ENCODE data around the gene SPEM1. TPM values are rescaled to one million over a fixed set of nuclear protein-coding genes. Genes with fewer than 3 reads are reported as not detected.

SPEM1 gene
- total RNA-seq, 1 donor from 2014 or later = not detected

GRCh38 chr17:7398612-7399011 lies 21.5 kb upstream of the SPEM1 start:
- Histone ChIP-seq H3K4me1 (ENCODE audit: control insufficient read depth in 3 of 3, insufficient read depth in 3 of 3, low read length in 3 of 3) (peaks cover 16 to 17% (median 16%) of the 10 kb centered on the region in 3 donors), H3K36me3 (ENCODE audit: control insufficient read depth in 3 of 3, insufficient read depth in 3 of 3, low read length in 3 of 3) (no peaks in the 10 kb centered on the region), H3K27ac (ENCODE audit: low read depth, low read length) (no peak overlapping the region), H3K4me3 (ENCODE audit: low read length in 3 of 3) (no peak overlapping the region), H3K9me3 (ENCODE audit: control insufficient read depth in 3 of 3, low read length in 3 of 3) (no peaks in the 10 kb centered on the region), H3K9ac (ENCODE audit: low read depth in 1 of 3, low read length in 3 of 3) (no peak overlapping the region), H3K27me3 (ENCODE audit: control insufficient read depth in 3 of 3, insufficient read depth in 3 of 3, low read length in 3 of 3) (no peaks in the 10 kb centered on the region)

GRCh38 chr17:7403043-7403726 lies 16.9 kb upstream of the SPEM1 start:
- Histone ChIP-seq H3K4me1 (ENCODE audit: control insufficient read depth in 3 of 3, insufficient read depth in 3 of 3, low read length in 3 of 3) (peaks cover 13 to 21% (median 13%) of the 10 kb centered on the region in 3 donors), H3K27ac (ENCODE audit: low read depth, low read length) (peak overlapping the region; percentile 84), H3K4me3 (ENCODE audit: low read length in 3 of 3) (peak overlapping the region; percentile 86 to 90 (median 89)), H3K9me3 (ENCODE audit: control insufficient read depth in 3 of 3, low read length in 3 of 3) (no peaks in the 10 kb centered on the region), H3K9ac (ENCODE audit: low read depth in 1 of 3, low read length in 3 of 3) (peak overlapping the region; percentile 76 to 95 (median 78)), H3K36me3 (ENCODE audit: control insufficient read depth in 3 of 3, insufficient read depth in 3 of 3, low read length in 3 of 3) (no peaks in the 10 kb centered on the region), H3K27me3 (ENCODE audit: control insufficient read depth in 3 of 3, insufficient read depth in 3 of 3, low read length in 3 of 3) (no peaks in the 10 kb centered on the region)

GRCh38 chr17:7403727-7403976 lies 16.5 kb upstream of the SPEM1 start:
- no peaks in the 10 kb centered on the region for H3K27me3 ChIP-seq (ENCODE audit: control insufficient read depth in 3 of 3, insufficient read depth in 3 of 3, low read length in 3 of 3)
- peaks cover 0 to under 1% (median 0%) of the 10 kb centered on the region in 3 donors for H3K36me3 ChIP-seq (ENCODE audit: control insufficient read depth in 3 of 3, insufficient read depth in 3 of 3, low read length in 3 of 3)
- peak overlapping the region; percentile 84 for H3K27ac ChIP-seq (ENCODE audit: low read depth, low read length)
- peaks cover 13 to 21% (median 13%) of the 10 kb centered on the region in 3 donors for H3K4me1 ChIP-seq (ENCODE audit: control insufficient read depth in 3 of 3, insufficient read depth in 3 of 3, low read length in 3 of 3)
- H3K9ac ChIP-seq (ENCODE audit: low read depth in 1 of 3, low read length in 3 of 3) = peak overlapping the region; percentile 76 to 95 (median 78)
- no peaks in the 10 kb centered on the region for H3K9me3 ChIP-seq (ENCODE audit: control insufficient read depth in 3 of 3, low read length in 3 of 3)
- H3K4me3 ChIP-seq (ENCODE audit: low read length in 3 of 3) = peak overlapping the region; percentile 86 to 90 (median 89)

DNA sequence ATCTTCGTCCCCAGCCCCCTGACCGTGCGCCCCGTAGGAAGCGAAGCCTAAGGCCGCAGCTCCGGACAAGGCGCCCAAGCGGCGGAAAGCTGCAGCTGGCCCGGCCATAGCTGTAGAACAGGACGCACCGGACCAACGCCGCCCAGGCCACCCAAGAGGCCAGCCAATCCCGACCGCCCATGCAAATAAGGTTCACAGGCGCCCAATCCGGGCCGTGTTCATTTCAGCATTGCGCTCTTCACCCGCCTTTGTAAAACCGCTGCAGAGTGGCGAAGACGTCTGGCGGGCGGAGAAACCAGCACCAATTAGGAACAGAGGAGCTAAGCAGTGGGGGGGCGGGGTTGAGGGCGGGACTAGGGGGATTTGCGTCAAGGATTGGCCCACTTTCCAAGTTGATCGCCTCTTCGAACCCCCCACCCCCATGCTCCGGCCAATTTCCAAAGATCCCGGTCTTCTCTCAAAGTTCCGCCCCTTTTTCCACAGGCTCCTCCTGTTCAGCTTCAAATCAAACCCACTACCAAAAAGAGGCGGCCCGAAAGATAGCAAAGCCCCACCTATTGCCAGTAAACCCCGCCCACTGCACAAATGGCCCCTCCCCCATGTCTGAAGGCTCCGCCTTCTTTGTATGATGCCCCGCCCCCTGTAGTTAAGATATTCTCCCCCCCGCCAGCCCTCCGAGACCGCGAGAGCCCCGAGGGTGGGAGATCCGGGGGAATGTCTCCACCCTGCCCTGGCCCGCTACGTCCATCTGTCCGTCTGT lies 16.0 kb upstream of the SPEM1 start, which contains the start of gene TMEM256:
Gene TMEM256 (minus strand): TSS at position 121 of the 760 bp plus-strand sequence. CDS start 13 bp downstream, at position 108.
- H3K4me1 ChIP-seq (ENCODE audit: control insufficient read depth in 3 of 3, insufficient read depth in 3 of 3, low read length in 3 of 3) = peaks cover 13 to 21% (median 13%) of the 10 kb centered on the region in 3 donors

GRCh38 chr17:7404737-7405349 lies 15.3 kb upstream of the SPEM1 start:
- Histone ChIP-seq H3K4me3 (ENCODE audit: low read length in 3 of 3) (peak overlapping the region; percentile 67 to 73 (median 71)), H3K9ac (ENCODE audit: low read depth in 1 of 3, low read length in 3 of 3) (peak overlapping the region; percentile 72 to 80 (median 76)), H3K27ac (ENCODE audit: low read depth, low read length) (peak overlapping the region; percentile 84), H3K9me3 (ENCODE audit: control insufficient read depth in 3 of 3, low read length in 3 of 3) (no peaks in the 10 kb centered on the region), H3K4me1 (ENCODE audit: control insufficient read depth in 3 of 3, insufficient read depth in 3 of 3, low read length in 3 of 3) (peaks cover 13 to 21% (median 13%) of the 10 kb centered on the region in 3 donors), H3K36me3 (ENCODE audit: control insufficient read depth in 3 of 3, insufficient read depth in 3 of 3, low read length in 3 of 3) (peaks cover 4 to 6% (median 5%) of the 10 kb centered on the region in 3 donors), H3K27me3 (ENCODE audit: control insufficient read depth in 3 of 3, insufficient read depth in 3 of 3, low read length in 3 of 3) (no peaks in the 10 kb centered on the region)

More for the DNA sequence above, 16.0 kb upstream of the SPEM1 start, which contains the start of gene TMEM256:
- Histone ChIP-seq H3K4me3 (ENCODE audit: low read length in 3 of 3) (peak within 1 kb of the TSS; percentile 86 to 90 (median 89)), H3K36me3 (ENCODE audit: control insufficient read depth in 3 of 3, insufficient read depth in 3 of 3, low read length in 3 of 3) (peaks cover 0 to 4% (median 1%) of the 10 kb centered on the region in 3 donors), H3K27me3 (ENCODE audit: control insufficient read depth in 3 of 3, insufficient read depth in 3 of 3, low read length in 3 of 3) (no peaks in the 10 kb centered on the region), H3K9ac (ENCODE audit: low read depth in 1 of 3, low read length in 3 of 3) (peak within 1 kb of the TSS; percentile 76 to 95 (median 78)), H3K27ac (ENCODE audit: low read depth, low read length) (peak within 1 kb of the TSS; percentile 84), H3K9me3 (ENCODE audit: control insufficient read depth in 3 of 3, low read length in 3 of 3) (no peaks in the 10 kb centered on the region)

DNA sequence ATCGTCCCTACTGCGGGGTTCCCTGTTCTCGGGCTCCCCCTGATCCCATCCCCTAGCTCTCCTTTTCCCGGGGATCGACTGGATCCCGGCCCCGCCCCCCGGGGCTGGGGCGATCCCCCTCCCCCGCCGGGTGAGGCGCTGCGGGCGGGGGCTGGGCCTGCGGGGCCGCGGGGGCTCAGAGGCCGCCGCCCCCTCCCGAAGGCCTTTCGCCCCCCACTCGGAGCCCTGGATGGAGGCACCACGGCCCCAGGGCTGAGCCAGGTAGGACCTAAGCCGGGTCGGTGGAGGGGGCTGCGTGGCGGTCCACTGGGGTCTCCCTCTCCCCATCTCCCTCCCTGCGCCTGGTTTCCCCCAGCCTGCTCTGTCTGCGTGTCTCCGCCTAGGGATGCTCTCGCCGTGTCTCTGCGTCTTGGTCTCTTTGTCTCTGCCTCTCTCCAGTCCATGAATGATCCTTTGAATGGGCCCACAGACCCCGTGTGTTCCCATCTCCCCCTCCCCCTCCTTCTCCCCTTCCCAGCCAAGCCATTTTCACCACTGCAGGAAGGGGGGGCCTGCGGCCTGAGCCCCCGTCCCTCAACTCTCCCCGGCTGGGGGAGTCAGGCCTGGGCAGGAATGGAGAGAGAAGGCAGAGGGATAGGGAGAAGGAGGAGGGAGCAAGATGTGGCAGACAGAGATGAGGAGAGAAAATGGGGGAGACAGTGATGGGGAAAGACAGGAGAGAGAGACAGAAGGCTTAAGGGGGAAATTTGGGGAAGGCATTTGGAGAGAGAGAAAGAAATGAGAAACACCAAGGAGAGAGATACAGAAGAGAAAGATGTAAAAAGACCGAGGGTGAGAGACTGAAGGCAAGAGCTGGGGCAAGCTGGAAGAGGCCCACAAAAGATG lies 14.5 kb upstream of the SPEM1 start:
- Histone ChIP-seq H3K4me3 (ENCODE audit: low read length in 3 of 3) (peak overlapping the region; percentile 67 to 73 (median 71)), H3K9ac (ENCODE audit: low read depth in 1 of 3, low read length in 3 of 3) (peak overlapping the region; percentile 72 to 80 (median 76)), H3K27ac (ENCODE audit: low read depth, low read length) (peak overlapping the region; percentile 84), H3K9me3 (ENCODE audit: control insufficient read depth in 3 of 3, low read length in 3 of 3) (no peaks in the 10 kb centered on the region), H3K27me3 (ENCODE audit: control insufficient read depth in 3 of 3, insufficient read depth in 3 of 3, low read length in 3 of 3) (no peaks in the 10 kb centered on the region), H3K36me3 (ENCODE audit: control insufficient read depth in 3 of 3, insufficient read depth in 3 of 3, low read length in 3 of 3) (peaks cover 4 to 8% (median 6%) of the 10 kb centered on the region in 3 donors), H3K4me1 (ENCODE audit: control insufficient read depth in 3 of 3, insufficient read depth in 3 of 3, low read length in 3 of 3) (peaks cover 13 to 21% (median 13%) of the 10 kb centered on the region in 3 donors)

- H3K4me1 ChIP-seq (ENCODE audit: control insufficient read depth in 3 of 3, insufficient read depth in 3 of 3, low read length in 3 of 3) = peaks cover 13 to 21% (median 13%) of the 10 kb centered on the region in 3 donors
- H3K9ac ChIP-seq (ENCODE audit: low read depth in 1 of 3, low read length in 3 of 3) = no peak overlapping the region
- H3K27ac ChIP-seq (ENCODE audit: low read depth, low read length) = peak overlapping the region; percentile 84
- no peaks in the 10 kb centered on the region for H3K27me3 ChIP-seq (ENCODE audit: control insufficient read depth in 3 of 3, insufficient read depth in 3 of 3, low read length in 3 of 3)
- no peak overlapping the region for H3K4me3 ChIP-seq (ENCODE audit: low read length in 3 of 3)
- no peaks in the 10 kb centered on the region for H3K9me3 ChIP-seq (ENCODE audit: control insufficient read depth in 3 of 3, low read length in 3 of 3)
- peaks cover 4 to 9% (median 6%) of the 10 kb centered on the region in 3 donors for H3K36me3 ChIP-seq (ENCODE audit: control insufficient read depth in 3 of 3, insufficient read depth in 3 of 3, low read length in 3 of 3)
Measured at GRCh38 chr17:7406235-7406825, 13.8 kb upstream of the SPEM1 start.

GRCh38 chr17:7407082-7407481 lies 13.0 kb upstream of the SPEM1 start:
- Histone ChIP-seq H3K36me3 (ENCODE audit: control insufficient read depth in 3 of 3, insufficient read depth in 3 of 3, low read length in 3 of 3) (peaks cover 4 to 9% (median 6%) of the 10 kb centered on the region in 3 donors), H3K4me1 (ENCODE audit: control insufficient read depth in 3 of 3, insufficient read depth in 3 of 3, low read length in 3 of 3) (peaks cover 13 to 21% (median 13%) of the 10 kb centered on the region in 3 donors), H3K27ac (ENCODE audit: low read depth, low read length) (no peak overlapping the region), H3K27me3 (ENCODE audit: control insufficient read depth in 3 of 3, insufficient read depth in 3 of 3, low read length in 3 of 3) (no peaks in the 10 kb centered on the region), H3K4me3 (ENCODE audit: low read length in 3 of 3) (no peak overlapping the region), H3K9ac (ENCODE audit: low read depth in 1 of 3, low read length in 3 of 3) (no peak overlapping the region), H3K9me3 (ENCODE audit: control insufficient read depth in 3 of 3, low read length in 3 of 3) (no peaks in the 10 kb centered on the region)

Measured in skeletal muscle tissue (tissue), 4 donors.